HCT116 (cell line): ENCODE data around the gene TRRAP. TPM values are rescaled to one million over a fixed set of nuclear protein-coding genes. Genes with fewer than 3 reads are reported as not detected.

Source experiments
- ATAC-seq: fragments of 200-7000 bp; cut with Tn5 transposase; 2 replicates; pipeline ENCODE4 v1.9.1; 2020; ENCODE audit warnings: mild to moderate bottlenecking, moderate library complexity
- BruUV-seq: library from RNA; stranded (reverse); fragments of 400-500 nt; replicated peaks from 2 replicates; lab custom pipeline; 2021; lab: Mats Ljungman, UMichigan
- CTCF ChIA-PET: fragments of 300-600 bp; sonication (Branson Sonifier 250); formaldehyde crosslinking; loops from one replicate; lab custom pipeline; 2021; ENCODE audit warnings: antibody characterized with exemption; lab: Charles Lee
- POLR2A ChIA-PET: fragments of 300-600, 350-600 bp; sonication (Branson Sonifier 250); formaldehyde crosslinking; loops from one replicate; lab custom pipeline; 2021; ENCODE audit warnings: antibody characterized with exemption; lab: Charles Lee
- RAD21 ChIA-PET, 2 experiments: fragments of 300-600 bp; sonication (Branson Sonifier 250); formaldehyde crosslinking; loops; one replicate each; lab custom pipeline; 2023; ENCODE audit warnings: low total read pairs in 2 of 2; ENCODE audit not compliant: uncharacterized antibody in 2 of 2, unreplicated experiment in 2 of 2, low non-redundant PET in 1 of 2; lab: Charles Lee
- DNase-seq: peaks from one replicate; pipeline ENCODE4 v3.0.0-alpha.2; 2010; ENCODE audit warnings: low read depth, low spot score
- H2AFZ ChIP-seq: fragments of 200-600 bp; shearing (Covaris generic), sonication (generic); 2 replicates; pipeline ENCODE4 v1.6.1; 2017; ENCODE audit warnings: low read depth, mixed run types, mixed read lengths, antibody characterized with exemption, low read length; ENCODE audit not compliant: poor library complexity, severe bottlenecking
- H3K27ac ChIP-seq: 2 replicates; pipeline ENCODE4 v1.5.1; 2012; ENCODE audit warnings: low read depth, low read length
- H3K27me3 ChIP-seq: fragments of 200-600 bp; sonication (generic); 2 replicates; pipeline ENCODE4 v1.6.1; 2016; ENCODE audit warnings: mixed run types, low read length, mixed read lengths; ENCODE audit not compliant: insufficient read depth
- H3K36me3 ChIP-seq, 2 experiments: fragments of 200-500 bp in 1 of 2; fragments of 200-600 bp in 1 of 2; sonication (Bioruptor generic) in 1 of 2; sonication (generic) in 1 of 2; 2 replicates each; pipeline versions ENCODE4 v1.5.1 to v1.6.1; 2014 to 2016; ENCODE audit warnings: low read length in 2 of 2, inconsistent platforms in 1 of 2, mixed read lengths in 1 of 2, mixed run types in 1 of 2; ENCODE audit not compliant: insufficient read depth in 2 of 2, control insufficient read depth in 1 of 2
- H3K4me1 ChIP-seq, 2 experiments: fragments of 200-600 bp in 1 of 2; sonication (generic) in 1 of 2; 2 replicates each; pipeline versions ENCODE4 v1.5.1 to v1.6.1; 2012 to 2017; ENCODE audit warnings: low read length in 2 of 2, inconsistent platforms in 1 of 2, mild to moderate bottlenecking in 1 of 2, mixed read lengths in 1 of 2, mixed run types in 1 of 2, moderate library complexity in 1 of 2; ENCODE audit not compliant: insufficient read depth in 2 of 2, control insufficient read depth in 1 of 2
- H3K4me2 ChIP-seq: fragments of 200-600 bp; sonication (generic); 2 replicates; pipeline ENCODE4 v1.6.1; 2017; ENCODE audit warnings: mixed run types, low read length, mixed read lengths
- H3K4me3 ChIP-seq, 2 experiments: fragments of 200-600 bp in 1 of 2; sonication (generic) in 1 of 2; replicated peaks in 1 of 2; 2 replicates each; pipeline ENCODE4 v1.5.1; 2011 to 2016; ENCODE audit warnings: low read length in 2 of 2, control low read depth in 1 of 2, low read depth in 1 of 2, mild to moderate bottlenecking in 1 of 2, mixed read lengths in 1 of 2, mixed run types in 1 of 2
- H3K79me2 ChIP-seq: fragments of 200-600 bp; sonication (generic); 2 replicates; pipeline ENCODE4 v1.6.1; 2017; ENCODE audit warnings: mild to moderate bottlenecking, mixed run types, low read length, moderate library complexity, mixed read lengths; ENCODE audit not compliant: insufficient read depth
- H3K9ac ChIP-seq: fragments of 200-600 bp; sonication (generic); 2 replicates; pipeline ENCODE4 v1.6.1; 2016; ENCODE audit warnings: low read length, mixed read lengths
- H3K9me2 ChIP-seq: fragments of 200-600 bp; sonication (generic), shearing (Covaris generic); 2 replicates; pipeline ENCODE4 v1.6.1; 2017; ENCODE audit warnings: mixed run types, mild to moderate bottlenecking, moderate library complexity; ENCODE audit not compliant: insufficient read depth
- H3K9me3 ChIP-seq, 2 experiments: fragments of 200-500 bp in 1 of 2; fragments of 200-600 bp in 1 of 2; sonication (Bioruptor generic) in 1 of 2; sonication (generic) in 1 of 2; 2 replicates each; pipeline ENCODE4 v1.6.1; 2014 to 2017; ENCODE audit warnings: low read length in 2 of 2, mixed read lengths in 2 of 2, inconsistent platforms in 1 of 2, low read depth in 1 of 2, mild to moderate bottlenecking in 1 of 2, mixed run types in 1 of 2, moderate library complexity in 1 of 2; ENCODE audit not compliant: control insufficient read depth in 1 of 2, insufficient read depth in 1 of 2
- H4K20me1 ChIP-seq: fragments of 200-600 bp; sonication (generic), shearing (Covaris generic); 2 replicates; pipeline ENCODE4 v1.6.1; 2017; ENCODE audit warnings: mixed run types, mild to moderate bottlenecking, moderate library complexity; ENCODE audit not compliant: insufficient read depth
- CEBPB ChIP-seq: IDR thresholded peaks from 2 replicates; pipeline ENCODE4 v1.6.1; 2012; ENCODE audit warnings: low read depth
- EGR1 ChIP-seq: IDR thresholded peaks from 2 replicates; pipeline ENCODE4 v1.6.1; 2012; ENCODE audit warnings: low read depth
- ELF1 ChIP-seq: IDR thresholded peaks from 2 replicates; pipeline ENCODE4 v1.6.1; 2012; ENCODE audit warnings: low read depth, borderline replicate concordance
- FOSL1 ChIP-seq: IDR thresholded peaks from 2 replicates; pipeline ENCODE4 v1.6.1; 2012; ENCODE audit warnings: low read depth
- JUND ChIP-seq: IDR thresholded peaks from 2 replicates; pipeline ENCODE4 v1.6.1; 2012
- POLR2A ChIP-seq: IDR thresholded peaks from 2 replicates; pipeline ENCODE4 v1.7.0; 2011; ENCODE audit warnings: borderline replicate concordance; ENCODE audit not compliant: insufficient read depth, insufficient read length; ENCODE audit errors: extremely low read depth
- RAD21 ChIP-seq: IDR thresholded peaks from 2 replicates; pipeline ENCODE4 v1.6.1; 2012; ENCODE audit warnings: low read depth, mild to moderate bottlenecking
- SIN3A ChIP-seq: IDR thresholded peaks from 2 replicates; pipeline ENCODE4 v1.6.1; 2012; ENCODE audit warnings: low read depth
- SP1 ChIP-seq: IDR thresholded peaks from 2 replicates; pipeline ENCODE4 v1.6.1; 2012; ENCODE audit warnings: low read depth
- SRF ChIP-seq: IDR thresholded peaks from 2 replicates; pipeline ENCODE4 v1.6.1; 2012; ENCODE audit warnings: low read depth
- YY1 ChIP-seq: IDR thresholded peaks from 2 replicates; pipeline ENCODE4 v1.6.1; 2011; ENCODE audit warnings: low read length, low read depth, moderate library complexity, mild to moderate bottlenecking; ENCODE audit not compliant: insufficient replicate concordance; ENCODE audit errors: extremely low read depth
- intact Hi-C: fragments of 100-400 bp; cut with micrococcal nuclease; formaldehyde crosslinking; loops from 2 replicates; pipeline ENCODE4 v1.10.0; 2022
- total RNA-seq: library from RNA; stranded (reverse); gene quantifications from one replicate; pipeline ENCODE4 v1.2.1, GENCODE V29; 2021; ENCODE audit not compliant: unreplicated experiment
- TF ChIP-seq, protein P1 (sequence below): IDR thresholded peaks from 2 replicates; pipeline ENCODE4 v1.6.1; 2011; ENCODE audit warnings: mild to moderate bottlenecking, low read length, moderate library complexity; ENCODE audit not compliant: insufficient replicate concordance; ENCODE audit errors: extremely low read depth
- TF ChIP-seq, protein P2 (sequence below), 3 experiments: fragments of 200-600 bp in 1 of 3; sonication (generic) in 1 of 3; IDR thresholded peaks in 2 of 3; conservative IDR thresholded peaks in 1 of 3; 2 replicates each; pipeline ENCODE4 v1.5.1; 2012 to 2017; ENCODE audit warnings: low read depth in 2 of 3, low read length in 2 of 3, antibody characterized with exemption in 1 of 3, borderline replicate concordance in 1 of 3, control low read depth in 1 of 3, mild to moderate bottlenecking in 1 of 3, mixed read lengths in 1 of 3, mixed run types in 1 of 3, moderate library complexity in 1 of 3; ENCODE audit not compliant: insufficient read depth in 1 of 3
- TF ChIP-seq, protein P3 (sequence below): IDR thresholded peaks from 2 replicates; pipeline ENCODE4 v1.6.1; 2012

The TRRAP gene
- total RNA-seq, 1 experiment from 2014 or later = 44.5 TPM

DNA sequence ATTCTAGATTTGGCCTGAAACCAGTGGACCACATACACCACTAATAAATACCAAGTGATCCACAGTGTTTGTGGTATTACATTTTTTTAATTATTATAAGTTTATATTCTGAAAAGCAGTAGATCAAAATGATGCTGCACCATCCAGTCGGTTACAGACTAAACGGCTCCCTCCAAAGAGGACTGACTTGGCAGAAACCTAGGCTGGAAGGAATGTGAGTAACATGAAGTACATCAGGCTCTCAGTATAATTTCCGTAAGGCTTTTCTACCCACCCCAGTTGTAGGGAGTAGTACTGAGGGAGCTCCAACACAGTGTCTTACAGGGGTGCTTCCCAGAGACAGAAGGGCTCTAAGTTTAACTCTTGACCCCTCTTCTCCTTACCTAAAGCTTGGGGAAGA, 119.5 kb downstream of the TRRAP start (continued):
- TF ChIP-seq, protein P1, sequence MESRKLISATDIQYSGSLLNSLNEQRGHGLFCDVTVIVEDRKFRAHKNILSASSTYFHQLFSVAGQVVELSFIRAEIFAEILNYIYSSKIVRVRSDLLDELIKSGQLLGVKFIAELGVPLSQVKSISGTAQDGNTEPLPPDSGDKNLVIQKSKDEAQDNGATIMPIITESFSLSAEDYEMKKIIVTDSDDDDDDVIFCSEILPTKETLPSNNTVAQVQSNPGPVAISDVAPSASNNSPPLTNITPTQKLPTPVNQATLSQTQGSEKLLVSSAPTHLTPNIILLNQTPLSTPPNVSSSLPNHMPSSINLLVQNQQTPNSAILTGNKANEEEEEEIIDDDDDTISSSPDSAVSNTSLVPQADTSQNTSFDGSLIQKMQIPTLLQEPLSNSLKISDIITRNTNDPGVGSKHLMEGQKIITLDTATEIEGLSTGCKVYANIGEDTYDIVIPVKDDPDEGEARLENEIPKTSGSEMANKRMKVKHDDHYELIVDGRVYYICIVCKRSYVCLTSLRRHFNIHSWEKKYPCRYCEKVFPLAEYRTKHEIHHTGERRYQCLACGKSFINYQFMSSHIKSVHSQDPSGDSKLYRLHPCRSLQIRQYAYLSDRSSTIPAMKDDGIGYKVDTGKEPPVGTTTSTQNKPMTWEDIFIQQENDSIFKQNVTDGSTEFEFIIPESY = no peak
- TF ChIP-seq, protein P2, sequence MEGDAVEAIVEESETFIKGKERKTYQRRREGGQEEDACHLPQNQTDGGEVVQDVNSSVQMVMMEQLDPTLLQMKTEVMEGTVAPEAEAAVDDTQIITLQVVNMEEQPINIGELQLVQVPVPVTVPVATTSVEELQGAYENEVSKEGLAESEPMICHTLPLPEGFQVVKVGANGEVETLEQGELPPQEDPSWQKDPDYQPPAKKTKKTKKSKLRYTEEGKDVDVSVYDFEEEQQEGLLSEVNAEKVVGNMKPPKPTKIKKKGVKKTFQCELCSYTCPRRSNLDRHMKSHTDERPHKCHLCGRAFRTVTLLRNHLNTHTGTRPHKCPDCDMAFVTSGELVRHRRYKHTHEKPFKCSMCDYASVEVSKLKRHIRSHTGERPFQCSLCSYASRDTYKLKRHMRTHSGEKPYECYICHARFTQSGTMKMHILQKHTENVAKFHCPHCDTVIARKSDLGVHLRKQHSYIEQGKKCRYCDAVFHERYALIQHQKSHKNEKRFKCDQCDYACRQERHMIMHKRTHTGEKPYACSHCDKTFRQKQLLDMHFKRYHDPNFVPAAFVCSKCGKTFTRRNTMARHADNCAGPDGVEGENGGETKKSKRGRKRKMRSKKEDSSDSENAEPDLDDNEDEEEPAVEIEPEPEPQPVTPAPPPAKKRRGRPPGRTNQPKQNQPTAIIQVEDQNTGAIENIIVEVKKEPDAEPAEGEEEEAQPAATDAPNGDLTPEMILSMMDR (IDR thresholded peaks at IDR 0.05 in 2 of 3, conservative IDR thresholded peaks at IDR 0.05 in 1 of 3; ENCODE audit: borderline replicate concordance in 1 of 3, insufficient read depth in 1 of 3, low read depth in 2 of 3, low read length in 2 of 3) = no peak

DNA sequence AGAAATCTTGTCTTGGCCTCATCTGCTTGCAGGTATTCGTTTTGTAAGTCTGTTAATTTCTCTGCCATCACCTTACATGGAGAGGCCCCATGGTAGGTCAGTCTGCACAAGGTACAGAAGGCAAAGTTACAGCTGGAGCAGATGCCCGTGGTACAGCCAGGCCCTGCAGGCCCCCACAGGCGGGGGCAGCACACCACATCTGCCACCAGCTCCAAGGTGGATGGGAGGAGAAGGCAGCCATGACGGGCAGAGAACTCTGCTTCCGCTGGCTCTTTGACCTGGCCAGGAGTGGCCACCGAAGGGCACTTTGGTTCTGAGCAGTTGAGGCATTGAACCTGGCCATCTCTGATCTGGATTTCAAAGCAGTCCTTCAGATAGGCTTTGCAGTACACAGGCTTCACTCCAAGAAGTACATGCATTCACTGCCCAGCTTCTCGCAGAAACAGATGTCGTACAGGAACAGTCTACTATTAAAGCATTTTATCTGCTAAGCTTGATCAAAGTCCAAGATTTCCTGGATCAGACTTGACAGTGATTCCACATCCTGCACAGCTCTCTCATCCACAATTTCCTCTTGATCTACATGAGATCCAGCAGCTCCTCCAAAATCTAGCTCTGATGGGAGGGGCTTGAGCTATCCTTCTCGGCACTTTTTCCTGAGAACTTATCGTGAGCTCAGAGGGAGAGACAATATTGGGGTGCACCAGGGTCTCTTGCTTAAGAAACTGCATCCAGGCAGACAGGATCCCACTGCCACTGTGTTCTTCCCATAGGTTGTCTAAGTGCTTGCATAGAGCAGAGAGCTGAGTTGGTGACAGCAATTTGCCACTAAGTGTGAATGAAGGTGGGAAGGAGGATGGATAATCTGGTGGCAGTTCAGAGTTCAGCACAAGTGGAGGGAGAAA, 120.7 kb downstream of the TRRAP start:
- BruUV-seq = no TSS peak
- intact Hi-C loops = no loop called here
- H4K20me1 ChIP-seq = no peaks in the 10 kb centered on the region
- CTCF ChIA-PET = no interaction called here
- no peak overlapping the region for H2AFZ ChIP-seq
- RAD21 ChIA-PET = no interaction called here
- H3K9me2 ChIP-seq = no peaks in the 10 kb centered on the region
- no peaks in the 10 kb centered on the region for H3K4me1 ChIP-seq
- POLR2A ChIA-PET = no interaction called here
- no peaks in the 10 kb centered on the region for H3K27me3 ChIP-seq
- H3K4me3 ChIP-seq = no peak overlapping the region
- no peak overlapping the region for H3K4me2 ChIP-seq
- no peak overlapping the region for H3K9ac ChIP-seq
- H3K9me3 ChIP-seq = no peaks in the 10 kb centered on the region
- peaks cover 22 to 34% of the 10 kb centered on the region in 2 experiments for H3K36me3 ChIP-seq
- ATAC-seq (no peak), DNase-seq (no peak)
- H3K27ac ChIP-seq = no peak overlapping the region
- H3K79me2 ChIP-seq = no peaks in the 10 kb centered on the region
- TF ChIP-seq YY1 (no peak), ELF1 (no peak), SIN3A (no peak), EGR1 (no peak), POLR2A (no peak), FOSL1 (no peak), RAD21 (no peak), CEBPB (no peak), SRF (no peak), SP1 (no peak), JUND (no peak)
- TF ChIP-seq, protein P3, sequence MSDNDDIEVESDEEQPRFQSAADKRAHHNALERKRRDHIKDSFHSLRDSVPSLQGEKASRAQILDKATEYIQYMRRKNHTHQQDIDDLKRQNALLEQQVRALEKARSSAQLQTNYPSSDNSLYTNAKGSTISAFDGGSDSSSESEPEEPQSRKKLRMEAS = no peak
- TF ChIP-seq, protein P1 = no peak
- TF ChIP-seq, protein P2 (IDR thresholded peaks at IDR 0.05 in 2 of 3, conservative IDR thresholded peaks at IDR 0.05 in 1 of 3; ENCODE audit: borderline replicate concordance in 1 of 3, insufficient read depth in 1 of 3, low read depth in 2 of 3, low read length in 2 of 3) = no peak
